Uterine smooth muscle cell (primary cell): ENCODE results near the gene SPDYE2B. TPM values are rescaled to one million over a fixed set of nuclear protein-coding genes. Genes with fewer than 3 reads are reported as not detected.

Experiments used
- total RNA-seq: library from RNA; depleted of rRNA; stranded (reverse); fragments of >200 nt; gene quantifications from 2 replicates; pipeline ENCODE4 v1.2.3, GENCODE V29; 2014

Gene SPDYE2B
- not detected in 2 replicates for total RNA-seq

GRCh38 chr7:102649924-102650323 is at the start of gene SPDYE2B:
SPDYE2B (plus strand) TSS chr7:102650319; CDS start chr7:102652349, 2,030 bp downstream.

GRCh38 chr7:102616507-102617125 is 33.5 kb upstream of the SPDYE2B start, which contains the start of gene RASA4:
RASA4 (minus strand) TSS chr7:102616756; CDS start chr7:102616689, 67 bp downstream.

GRCh38 chr7:102642691-102643090 is 7.4 kb upstream of the SPDYE2B start, which contains the start of gene UPK3BL1:
UPK3BL1 (minus strand) TSS chr7:102642791; CDS start chr7:102642741, 50 bp downstream.

GRCh38 chr7:102671166-102671955 is 21.2 kb downstream of the SPDYE2B start, which contains the start of gene POLR2J2:
POLR2J2 (minus strand) TSS chr7:102671663; CDS start chr7:102671601, 62 bp downstream.

Other genes with a start within 250 kb of the SPDYE2B start
- 68.0 and 73.5 TPM in 2 replicates for gene ORAI2, start 216.7 kb upstream of the SPDYE2B start, total RNA-seq
- gene ALKBH4, start 185.5 kb upstream of the SPDYE2B start, total RNA-seq: 12.7 and 17.6 TPM in 2 replicates
- gene LRWD1, start 185.3 kb upstream of the SPDYE2B start, total RNA-seq: 30.6 and 35.4 TPM in 2 replicates
- 19.0 and 21.7 TPM in 2 replicates for gene POLR2J, start 171.4 kb upstream of the SPDYE2B start, total RNA-seq
- gene RASA4B, start 132.5 kb upstream of the SPDYE2B start, total RNA-seq: 0.89 and 5.9 TPM in 2 replicates
- gene UPK3BL2, start 106.6 kb upstream of the SPDYE2B start, total RNA-seq: 0.44 and 0.87 TPM in 2 replicates
- not detected in 2 replicates for gene SPDYE2, start 99.1 kb upstream of the SPDYE2B start, total RNA-seq
- 20.4 and 21.9 TPM in 2 replicates for gene POLR2J3, start 77.7 kb upstream of the SPDYE2B start, total RNA-seq
- gene RASA4, start 33.6 kb upstream of the SPDYE2B start, total RNA-seq: 2.7 and 5.9 TPM in 2 replicates
- 3.9 and 9.4 TPM in 2 replicates for gene UPK3BL1, start 7.5 kb upstream of the SPDYE2B start, total RNA-seq
- 3.2 and 3.3 TPM in 2 replicates for gene POLR2J2, start 21.3 kb downstream of the SPDYE2B start, total RNA-seq
- gene FAM185A, start 98.7 kb downstream of the SPDYE2B start, total RNA-seq: 11.6 and 13.2 TPM in 2 replicates